LNCaP clone FGC (cell line): ENCODE data around the gene SH3BP2.

Experiments used
- DNase-seq: peaks from one replicate; pipeline ENCODE4 v3.0.0-alpha.2; 2011; ENCODE audit warnings: low read depth
- H3K4me3 ChIP-seq: 2 replicates; pipeline ENCODE4 v1.5.1; 2011; ENCODE audit warnings: mild to moderate bottlenecking, low read depth, low read length, control low read depth
- TF ChIP-seq, protein P1 (sequence below): IDR thresholded peaks from 2 replicates; pipeline ENCODE4 v1.5.1; 2012; ENCODE audit warnings: mild to moderate bottlenecking; ENCODE audit not compliant: control insufficient read depth, insufficient read depth; ENCODE audit errors: extremely low read depth

SH3BP2 gene

DNA sequence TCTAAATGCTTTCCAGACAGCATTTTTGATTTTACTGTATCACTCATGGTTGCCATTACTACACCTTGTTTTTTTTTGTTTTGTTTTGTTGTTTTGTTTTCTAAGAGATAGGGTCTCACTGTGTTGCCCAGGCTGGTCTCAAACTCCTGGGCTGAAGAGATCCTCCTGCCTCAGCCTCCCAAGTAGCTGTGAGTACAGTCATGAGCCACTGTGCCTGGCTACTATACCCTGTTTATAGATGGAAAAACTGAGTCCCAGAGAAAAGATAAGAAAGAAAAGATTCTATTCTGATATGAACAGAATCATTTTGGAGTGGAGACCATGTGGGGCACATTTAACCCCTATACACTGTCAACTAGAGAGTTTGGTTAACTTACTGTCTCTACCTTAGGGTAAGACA lies 70.8 kb downstream of the SH3BP2 start:
- TF ChIP-seq, protein P1, sequence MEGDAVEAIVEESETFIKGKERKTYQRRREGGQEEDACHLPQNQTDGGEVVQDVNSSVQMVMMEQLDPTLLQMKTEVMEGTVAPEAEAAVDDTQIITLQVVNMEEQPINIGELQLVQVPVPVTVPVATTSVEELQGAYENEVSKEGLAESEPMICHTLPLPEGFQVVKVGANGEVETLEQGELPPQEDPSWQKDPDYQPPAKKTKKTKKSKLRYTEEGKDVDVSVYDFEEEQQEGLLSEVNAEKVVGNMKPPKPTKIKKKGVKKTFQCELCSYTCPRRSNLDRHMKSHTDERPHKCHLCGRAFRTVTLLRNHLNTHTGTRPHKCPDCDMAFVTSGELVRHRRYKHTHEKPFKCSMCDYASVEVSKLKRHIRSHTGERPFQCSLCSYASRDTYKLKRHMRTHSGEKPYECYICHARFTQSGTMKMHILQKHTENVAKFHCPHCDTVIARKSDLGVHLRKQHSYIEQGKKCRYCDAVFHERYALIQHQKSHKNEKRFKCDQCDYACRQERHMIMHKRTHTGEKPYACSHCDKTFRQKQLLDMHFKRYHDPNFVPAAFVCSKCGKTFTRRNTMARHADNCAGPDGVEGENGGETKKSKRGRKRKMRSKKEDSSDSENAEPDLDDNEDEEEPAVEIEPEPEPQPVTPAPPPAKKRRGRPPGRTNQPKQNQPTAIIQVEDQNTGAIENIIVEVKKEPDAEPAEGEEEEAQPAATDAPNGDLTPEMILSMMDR, result no peak
- H3K4me3 ChIP-seq, result no peak overlapping the region
- DNase-seq, result no peak

DNA sequence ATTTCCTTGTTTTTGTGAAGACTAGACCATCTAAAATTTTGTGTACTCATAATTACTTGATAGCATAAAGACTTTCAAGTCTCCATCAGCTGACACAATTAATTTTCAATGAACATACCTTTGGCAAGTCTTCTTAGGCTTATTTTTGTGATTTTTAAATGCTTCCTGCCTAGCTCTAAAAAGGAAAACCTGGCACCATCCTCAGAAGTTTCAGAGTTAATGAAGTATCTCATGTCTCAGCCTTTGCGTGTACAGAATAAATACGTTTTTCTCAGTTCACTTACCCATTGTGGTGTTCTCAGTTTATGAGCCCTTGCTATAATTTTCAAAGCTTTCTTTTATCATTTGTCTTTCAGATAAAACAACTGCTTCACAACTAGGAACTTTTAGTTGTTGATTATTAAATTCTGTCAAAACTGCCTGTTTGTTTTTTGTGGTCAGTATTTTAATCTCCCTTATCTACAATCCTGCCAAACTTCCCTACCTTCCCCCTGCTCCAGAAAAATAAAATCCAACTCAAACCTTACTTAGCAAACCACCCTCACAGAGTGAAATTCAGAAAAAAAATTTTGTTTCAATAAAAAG lies 72.4 kb downstream of the SH3BP2 start:
- no peak overlapping the region for H3K4me3 ChIP-seq
- no peak for DNase-seq
- TF ChIP-seq, protein P1, result no peak

DNA sequence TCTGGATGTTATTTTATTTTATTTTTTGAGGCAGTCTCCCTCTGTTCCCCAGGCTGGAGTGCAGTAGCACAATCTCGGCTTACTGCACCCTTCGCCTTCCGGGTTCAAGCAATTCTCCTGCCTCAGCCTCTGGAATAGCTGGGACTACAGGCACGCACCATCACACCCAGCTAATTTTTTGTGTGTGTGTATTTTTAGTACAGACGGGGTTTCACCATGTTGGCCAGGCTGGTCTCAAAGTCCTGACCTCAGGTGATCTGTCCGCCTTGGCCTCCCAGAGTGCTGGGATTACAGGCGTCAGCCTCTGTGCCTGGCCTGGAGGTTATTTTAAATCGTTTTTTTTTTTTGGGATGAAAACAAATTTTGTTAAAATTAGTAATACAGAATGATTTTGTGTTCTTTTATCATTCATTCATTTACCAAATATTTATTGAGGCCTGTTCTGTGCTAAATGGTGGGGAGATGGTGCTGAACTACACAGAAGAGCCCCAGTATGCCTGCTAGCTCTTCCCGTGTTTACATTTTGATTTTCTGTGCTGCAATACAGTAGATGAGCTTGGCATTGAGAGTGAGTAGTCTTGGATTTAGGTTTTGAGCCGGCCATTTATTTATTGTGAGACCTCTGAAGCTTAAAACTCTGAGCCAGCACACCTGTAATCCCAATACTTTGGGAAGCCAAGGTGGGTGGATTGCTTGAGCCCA lies 73.4 kb downstream of the SH3BP2 start:
- no peak for DNase-seq
- TF ChIP-seq, protein P1, result no peak
- no peak overlapping the region for H3K4me3 ChIP-seq

DNA sequence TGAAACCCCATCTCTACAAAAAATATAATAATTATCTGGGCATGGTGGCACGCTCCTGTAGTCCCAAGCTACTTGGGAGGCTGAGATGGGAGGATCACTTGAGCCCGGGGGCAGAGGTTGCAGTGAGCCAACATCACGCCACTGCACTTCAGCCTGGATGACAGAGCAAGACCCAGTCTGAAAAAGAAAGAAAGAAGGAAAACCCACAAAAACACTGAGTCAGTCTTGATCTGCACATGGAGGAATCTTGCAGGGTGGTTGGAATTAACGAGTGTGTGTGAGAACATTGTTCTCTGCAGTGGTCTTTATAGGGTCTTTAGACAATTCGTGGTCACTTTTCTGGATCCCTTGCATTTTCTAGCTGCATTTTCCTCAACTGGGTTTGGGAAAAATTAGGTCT lies 74.0 kb downstream of the SH3BP2 start:
- H3K4me3 ChIP-seq, result no peak overlapping the region
- no peak for DNase-seq
- TF ChIP-seq, protein P1, result no peak

DNA sequence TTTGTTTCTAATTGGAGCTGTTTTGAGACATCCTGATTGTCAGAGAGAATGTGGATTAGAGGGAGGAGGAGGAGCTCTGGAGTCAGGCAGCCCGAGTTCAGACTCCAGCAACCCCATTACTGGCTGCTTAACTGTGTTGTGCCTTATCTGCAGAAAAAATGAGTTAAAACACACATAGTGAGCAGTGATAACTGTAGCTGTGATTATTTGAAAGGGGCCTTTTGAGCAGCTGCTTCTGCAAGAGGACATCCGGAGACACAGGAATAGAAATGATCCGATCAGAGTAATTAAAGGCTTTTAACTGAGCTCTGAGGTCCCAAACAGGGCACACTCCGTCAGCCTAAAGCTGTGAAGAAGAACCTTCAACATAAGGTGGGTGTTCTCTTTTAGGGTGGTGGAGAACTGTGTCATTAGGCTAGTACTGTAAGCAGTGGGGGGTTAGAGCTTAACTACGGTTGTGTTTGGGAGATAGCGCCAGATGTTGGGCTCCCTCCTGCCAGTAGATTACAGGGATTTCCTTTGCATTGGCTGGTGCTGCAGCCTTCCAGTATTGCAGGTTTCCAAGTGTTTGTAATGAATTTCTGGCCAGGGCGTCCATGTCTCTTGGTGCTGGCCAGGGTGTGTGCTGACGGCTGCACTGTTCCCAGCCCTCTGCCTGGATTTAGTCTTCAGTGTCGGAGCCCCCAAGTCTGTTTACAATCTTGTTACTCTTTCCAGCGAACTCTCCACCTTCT lies 75.0 kb downstream of the SH3BP2 start:
- DNase-seq, result no peak
- no peak overlapping the region for H3K4me3 ChIP-seq
- TF ChIP-seq, protein P1, result no peak

DNA sequence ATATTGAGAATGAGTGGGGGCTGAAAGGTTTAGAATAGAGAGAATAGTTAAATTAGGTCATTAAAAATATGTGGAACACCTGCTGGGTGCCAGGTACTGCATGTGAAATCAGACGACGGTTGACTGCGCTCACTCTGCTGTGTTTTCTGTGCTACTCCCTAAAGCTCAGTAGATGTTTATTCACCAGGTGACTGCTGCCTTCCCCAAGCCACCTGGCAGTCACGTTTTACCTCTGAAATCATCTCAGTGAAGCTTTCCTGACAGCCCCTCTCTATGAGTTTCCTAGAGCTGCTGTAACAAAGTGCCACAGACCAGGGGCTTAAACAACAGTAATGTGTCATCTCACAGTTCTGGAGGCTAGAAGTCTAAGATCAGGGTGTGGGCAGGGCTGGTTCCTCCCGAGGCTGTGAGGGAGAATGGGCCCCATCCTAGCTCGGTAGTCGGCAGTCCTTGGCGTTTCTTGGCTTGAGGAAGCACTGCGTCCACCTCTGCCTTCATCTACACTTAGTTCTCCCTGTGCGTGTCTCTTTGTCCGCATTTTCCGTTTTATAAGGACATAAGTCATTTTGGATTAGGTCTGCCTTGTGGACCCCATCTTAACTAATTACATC lies 76.1 kb downstream of the SH3BP2 start:
- H3K4me3 ChIP-seq, result no peak overlapping the region
- DNase-seq, result no peak
- TF ChIP-seq, protein P1, result no peak
